ENCODE results near the gene AKNA. TPM values are rescaled to one million over a fixed set of nuclear protein-coding genes. Genes with fewer than 3 reads are reported as not detected.

Gene AKNA
- total and polyA plus RNA-seq, 2 of the 8 experiments (the other 6 are each of a cell fraction or from before 2014, with no cell fraction given) = 21.0 to 27.4 TPM

GRCh38 chr9:114300153-114300845 is 87.5 kb downstream of the AKNA start:
- Histone ChIP-seq H3K23me2 (ENCODE audit: low read depth, low read length) (no peaks in the 10 kb centered on the region), H2BK5ac (ENCODE audit: low read depth, low read length) (no peak overlapping the region), H3K4me1 (replicated peaks in 1 of 4; ENCODE audit: control insufficient read depth in 3 of 4, insufficient read depth in 4 of 4, low read length in 3 of 4) (no peaks in the 10 kb centered on the region), H4K5ac (ENCODE audit: insufficient read length, low read depth, low read length) (no peak overlapping the region), H3K14ac (ENCODE audit: insufficient read length) (no peak overlapping the region), H2BK20ac (ENCODE audit: low read length) (no peak overlapping the region), H3K4me2 (ENCODE audit: insufficient read depth in 1 of 2, low read depth in 2 of 2, low read length in 2 of 2) (no peak overlapping the region), H2AK5ac (ENCODE audit: low read depth, low read length) (no peak overlapping the region), H4K20me1 (replicated peaks in 1 of 2; ENCODE audit: control insufficient read depth in 1 of 2, insufficient read depth in 2 of 2, low read length in 2 of 2) (peaks cover 0 to 1% of the 10 kb centered on the region in 2 experiments), H4K8ac (ENCODE audit: extremely low read depth, insufficient read depth, low read length) (no peak overlapping the region), H2BK15ac (ENCODE audit: low read length) (no peak overlapping the region), H2AFZ (ENCODE audit: low read length) (no peak overlapping the region), H3K4ac (replicated peaks; ENCODE audit: insufficient read length, low read depth, low read length) (no peak overlapping the region), H3K56ac (replicated peaks; ENCODE audit: insufficient read length, low read depth, low read length) (no peak overlapping the region), H3K18ac (ENCODE audit: extremely low read depth, low read length) (no peak overlapping the region), H3K4me3 (ENCODE audit: extremely low read depth in 1 of 4, insufficient read depth in 2 of 4, low read depth in 3 of 4, low read length in 4 of 4) (no peak overlapping the region), H3K27ac (ENCODE audit: low read depth, low read length) (no peak overlapping the region), H3K23ac (ENCODE audit: insufficient read length) (no peak overlapping the region), H2BK12ac (ENCODE audit: low read depth, low read length) (no peak overlapping the region), H3K79me2 (ENCODE audit: control insufficient read depth in 1 of 2, insufficient read depth in 2 of 2, low read length in 2 of 2) (no peaks in the 10 kb centered on the region), H4K91ac (replicated peaks; ENCODE audit: insufficient read length, low read length) (no peak overlapping the region), H3K9ac (replicated peaks in 1 of 4; ENCODE audit: extremely low read depth in 1 of 4, low read depth in 3 of 4, low read length in 3 of 4) (no peak overlapping the region), H3K36me3 (ENCODE audit: control insufficient read depth in 2 of 4, insufficient read depth in 4 of 4, low read length in 3 of 4) (peaks cover 0 to 18% (median 6%) of the 10 kb centered on the region in 4 experiments; a peak in 4 of 8 replicates), H2BK120ac (replicated peaks; ENCODE audit: low read depth, low read length) (no peak overlapping the region), H3K79me1 (ENCODE audit: low read depth, low read length) (no peaks in the 10 kb centered on the region), H3K27me3 (replicated peaks in 1 of 4; ENCODE audit: control insufficient read depth in 3 of 4, extremely low read depth in 1 of 4, insufficient read depth in 3 of 4, low read length in 3 of 4) (no peaks in the 10 kb centered on the region), H3K9me3 (ENCODE audit: insufficient read depth in 2 of 2, low read depth in 1 of 2, low read length in 1 of 2) (0 out of 4 replicates have a peak, but pooled peaks cover 0 to under 1% of the 10 kb centered on the region in 2 experiments)
- no peak for FAIRE-seq
- ChIA-PET CTCF (ENCODE audit: partially characterized antibody) (interaction anchor here (0.6 to 2.0 kb wide), 11 partner anchors 9 to 218 kb away, joined by 3 to 11 read pairs (median 3); no protein-coding TSS in a partner anchor), POLR2A (ENCODE audit: partially characterized antibody) (interaction anchor here (1.5 kb wide), 1 partner anchor 9 kb away, joined by 3 read pairs; no protein-coding TSS in a partner anchor)
- DNase-seq (ENCODE audit: low read depth in 1 of 2, low spot score in 2 of 2) = peak in 1 of 2 experiments; percentile 37
- WGBS, 2 experiments (ENCODE audit: extremely low coverage in 1 of 2, insufficient coverage in 1 of 2, insufficient read length in 1 of 2, insufficient replicate concordance in 2 of 2, low coverage in 1 of 2, low lambda C conversion rate in 2 of 2, missing lambda C conversion rate in 1 of 2) = 92% methylated on average over 3 of the region's 4 CpGs; no CpG with 5 or more reads in 1 of the 2 experiments
- TF ChIP-seq BCL11A (IDR thresholded peaks at IDR 0.05; ENCODE audit: low read depth in 2 of 2, low read length in 2 of 2) (no peak), ASH2L (IDR thresholded peaks at IDR 0.05; ENCODE audit: low read length) (no peak), SRF (IDR thresholded peaks at IDR 0.05; ENCODE audit: low read depth, low read length) (no peak), ZNF274 (IDR thresholded peaks at IDR 0.05; ENCODE audit: borderline replicate concordance, extremely low read depth, low read length) (no peak), CBX8 (IDR thresholded peaks at IDR 0.05; ENCODE audit: borderline replicate concordance, low read depth, low read length) (no peak), HDAC2 (IDR thresholded peaks at IDR 0.05; ENCODE audit: borderline replicate concordance in 1 of 2, low read depth in 2 of 2, low read length in 2 of 2) (no peak), E2F6 (IDR thresholded peaks at IDR 0.05) (no peak), SP4 (IDR thresholded peaks at IDR 0.05; ENCODE audit: low read length) (no peak), MAX (IDR thresholded peaks at IDR 0.05) (no peak), JUN (IDR thresholded peaks at IDR 0.05; ENCODE audit: low read depth, low read length) (no peak), GTF2F1 (IDR thresholded peaks at IDR 0.05; ENCODE audit: borderline replicate concordance, low read depth, low read length) (no peak)
